ENCODE results near the gene TWIST2. TPM values are rescaled to one million over a fixed set of nuclear protein-coding genes. Genes with fewer than 3 reads are reported as not detected.

The TWIST2 gene
- total and polyA plus RNA-seq, 4 donors = 2.2 to 9.1 (median 4.3) TPM

GRCh38 chr2:238947243-238947760, 99.4 kb downstream of the TWIST2 start:
- no peak for DNase-seq (ENCODE audit: low read depth in 4 of 6, low spot score in 6 of 6)
- no peaks in the 10 kb centered on the region for H3K4me1 ChIP-seq (ENCODE audit: control insufficient read depth, insufficient read depth, low read length)
- no peak overlapping the region for H3K4me3 ChIP-seq (ENCODE audit: low read depth, low read length)
- no peaks in the 10 kb centered on the region for H3K36me3 ChIP-seq (ENCODE audit: control insufficient read depth, insufficient read depth, low read length)
- no peaks in the 10 kb centered on the region for H3K27me3 ChIP-seq (ENCODE audit: control insufficient read depth, insufficient read depth, low read length)
- WGBS (ENCODE audit: insufficient coverage) = 90% methylated on average over 6 of the region's 9 CpGs
- H3K9me3 ChIP-seq (ENCODE audit: control insufficient read depth, insufficient read depth, low read length) = no peaks in the 10 kb centered on the region
- no peak overlapping the region for H3K27ac ChIP-seq (ENCODE audit: low read depth, low read length)

- WGBS (ENCODE audit: insufficient coverage) = 80% methylated on average over 9 of the region's 10 CpGs
- Histone ChIP-seq H3K27me3 (ENCODE audit: control insufficient read depth, insufficient read depth, low read length) (no peaks in the 10 kb centered on the region), H3K27ac (ENCODE audit: low read depth, low read length) (no peak overlapping the region), H3K4me3 (ENCODE audit: low read depth, low read length) (no peak overlapping the region), H3K4me1 (ENCODE audit: control insufficient read depth, insufficient read depth, low read length) (no peaks in the 10 kb centered on the region), H3K36me3 (ENCODE audit: control insufficient read depth, insufficient read depth, low read length) (no peaks in the 10 kb centered on the region), H3K9me3 (ENCODE audit: control insufficient read depth, insufficient read depth, low read length) (no peaks in the 10 kb centered on the region)
- DNase-seq (ENCODE audit: low read depth in 4 of 6, low spot score in 6 of 6) = no peak
These were observed 100.2 kb downstream of the TWIST2 start for GRCh38 chr2:238947920-238948710.

- H3K4me3 ChIP-seq (ENCODE audit: low read depth, low read length) = no peak overlapping the region
- DNase-seq (ENCODE audit: low read depth in 4 of 6, low spot score in 6 of 6) = no peak
- WGBS (ENCODE audit: insufficient coverage) = 84% methylated on average over 7 of the region's 7 CpGs
- no peaks in the 10 kb centered on the region for H3K9me3 ChIP-seq (ENCODE audit: control insufficient read depth, insufficient read depth, low read length)
- no peaks in the 10 kb centered on the region for H3K36me3 ChIP-seq (ENCODE audit: control insufficient read depth, insufficient read depth, low read length)
- no peaks in the 10 kb centered on the region for H3K4me1 ChIP-seq (ENCODE audit: control insufficient read depth, insufficient read depth, low read length)
- H3K27ac ChIP-seq (ENCODE audit: low read depth, low read length) = no peak overlapping the region
- no peaks in the 10 kb centered on the region for H3K27me3 ChIP-seq (ENCODE audit: control insufficient read depth, insufficient read depth, low read length)
These were observed 101.1 kb downstream of the TWIST2 start for GRCh38 chr2:238948765-238949641.

GRCh38 chr2:238949710-238950345, 101.9 kb downstream of the TWIST2 start:
- Histone ChIP-seq H3K27ac (ENCODE audit: low read depth, low read length) (no peak overlapping the region), H3K4me1 (ENCODE audit: control insufficient read depth, insufficient read depth, low read length) (peaks cover 1% of the 10 kb centered on the region), H3K4me3 (ENCODE audit: low read depth, low read length) (no peak overlapping the region), H3K27me3 (ENCODE audit: control insufficient read depth, insufficient read depth, low read length) (no peaks in the 10 kb centered on the region), H3K9me3 (ENCODE audit: control insufficient read depth, insufficient read depth, low read length) (no peaks in the 10 kb centered on the region), H3K36me3 (ENCODE audit: control insufficient read depth, insufficient read depth, low read length) (no peaks in the 10 kb centered on the region)
- 77% methylated on average over 9 of the region's 10 CpGs for WGBS (ENCODE audit: insufficient coverage)
- no peak for DNase-seq (ENCODE audit: low read depth in 4 of 6, low spot score in 6 of 6)

- Histone ChIP-seq H3K4me3 (ENCODE audit: low read depth, low read length) (no peak overlapping the region), H3K36me3 (ENCODE audit: control insufficient read depth, insufficient read depth, low read length) (no peaks in the 10 kb centered on the region), H3K27me3 (ENCODE audit: control insufficient read depth, insufficient read depth, low read length) (no peaks in the 10 kb centered on the region), H3K27ac (ENCODE audit: low read depth, low read length) (no peak overlapping the region), H3K4me1 (ENCODE audit: control insufficient read depth, insufficient read depth, low read length) (peaks cover 5% of the 10 kb centered on the region), H3K9me3 (ENCODE audit: control insufficient read depth, insufficient read depth, low read length) (no peaks in the 10 kb centered on the region)
- no peak for DNase-seq (ENCODE audit: low read depth in 4 of 6, low spot score in 6 of 6)
- WGBS (ENCODE audit: insufficient coverage) = 93% methylated on average over 13 of the region's 13 CpGs
These were observed 102.7 kb downstream of the TWIST2 start for GRCh38 chr2:238950551-238950950.

GRCh38 chr2:238952261-238952919, 104.5 kb downstream of the TWIST2 start:
- Histone ChIP-seq H3K9me3 (ENCODE audit: control insufficient read depth, insufficient read depth, low read length) (no peaks in the 10 kb centered on the region), H3K36me3 (ENCODE audit: control insufficient read depth, insufficient read depth, low read length) (no peaks in the 10 kb centered on the region), H3K4me1 (ENCODE audit: control insufficient read depth, insufficient read depth, low read length) (peaks cover 5% of the 10 kb centered on the region), H3K4me3 (ENCODE audit: low read depth, low read length) (no peak overlapping the region), H3K27me3 (ENCODE audit: control insufficient read depth, insufficient read depth, low read length) (no peaks in the 10 kb centered on the region), H3K27ac (ENCODE audit: low read depth, low read length) (no peak overlapping the region)
- WGBS (ENCODE audit: insufficient coverage) = 93% methylated on average over 2 of the region's 5 CpGs
- peak in 1 of 6 donors; percentile 51 for DNase-seq (ENCODE audit: low read depth in 4 of 6, low spot score in 6 of 6)

- no peaks in the 10 kb centered on the region for H3K36me3 ChIP-seq (ENCODE audit: control insufficient read depth, insufficient read depth, low read length)
- no peak for DNase-seq (ENCODE audit: low read depth in 4 of 6, low spot score in 6 of 6)
- peaks cover 5% of the 10 kb centered on the region for H3K4me1 ChIP-seq (ENCODE audit: control insufficient read depth, insufficient read depth, low read length)
- no peak overlapping the region for H3K4me3 ChIP-seq (ENCODE audit: low read depth, low read length)
- no peaks in the 10 kb centered on the region for H3K27me3 ChIP-seq (ENCODE audit: control insufficient read depth, insufficient read depth, low read length)
- no peak overlapping the region for H3K27ac ChIP-seq (ENCODE audit: low read depth, low read length)
- 67% methylated on average over 8 of the region's 12 CpGs for WGBS (ENCODE audit: insufficient coverage)
- no peaks in the 10 kb centered on the region for H3K9me3 ChIP-seq (ENCODE audit: control insufficient read depth, insufficient read depth, low read length)
These were observed 107.1 kb downstream of the TWIST2 start for GRCh38 chr2:238954841-238955591.

- Histone ChIP-seq H3K4me1 (ENCODE audit: control insufficient read depth, insufficient read depth, low read length) (peaks cover 5% of the 10 kb centered on the region), H3K27ac (ENCODE audit: low read depth, low read length) (no peak overlapping the region), H3K27me3 (ENCODE audit: control insufficient read depth, insufficient read depth, low read length) (no peaks in the 10 kb centered on the region), H3K4me3 (ENCODE audit: low read depth, low read length) (no peak overlapping the region), H3K36me3 (ENCODE audit: control insufficient read depth, insufficient read depth, low read length) (no peaks in the 10 kb centered on the region), H3K9me3 (ENCODE audit: control insufficient read depth, insufficient read depth, low read length) (no peaks in the 10 kb centered on the region)
- no peak for DNase-seq (ENCODE audit: low read depth in 4 of 6, low spot score in 6 of 6)
- 85% methylated on average over 2 of the region's 10 CpGs for WGBS (ENCODE audit: insufficient coverage)
These were observed 108.0 kb downstream of the TWIST2 start for GRCh38 chr2:238955648-238956531.

All from spinal cord (tissue), 10 donors.